ENCODE data around the gene DBP.

DNA sequence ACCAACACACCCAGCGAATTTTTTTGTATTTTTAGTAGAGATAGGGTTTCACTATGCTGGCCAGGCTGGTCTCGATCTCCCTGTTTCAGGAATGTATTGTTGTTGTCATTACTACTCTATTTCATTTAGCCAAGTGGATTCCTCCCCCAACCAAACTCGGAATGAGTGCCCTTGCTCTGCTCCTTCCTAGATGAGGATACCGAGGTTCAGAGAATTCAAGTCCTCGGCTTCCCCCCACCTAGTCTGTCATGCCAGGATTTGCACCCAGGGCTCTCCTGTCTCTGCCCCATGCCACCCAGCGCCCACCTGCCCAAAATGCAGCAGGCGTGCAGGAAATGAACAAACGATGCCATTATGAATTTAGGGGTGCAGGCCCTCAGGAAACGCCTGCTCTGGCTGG lies 34.2 kb downstream of the DBP start:
- TF ChIP-seq, protein P1, sequence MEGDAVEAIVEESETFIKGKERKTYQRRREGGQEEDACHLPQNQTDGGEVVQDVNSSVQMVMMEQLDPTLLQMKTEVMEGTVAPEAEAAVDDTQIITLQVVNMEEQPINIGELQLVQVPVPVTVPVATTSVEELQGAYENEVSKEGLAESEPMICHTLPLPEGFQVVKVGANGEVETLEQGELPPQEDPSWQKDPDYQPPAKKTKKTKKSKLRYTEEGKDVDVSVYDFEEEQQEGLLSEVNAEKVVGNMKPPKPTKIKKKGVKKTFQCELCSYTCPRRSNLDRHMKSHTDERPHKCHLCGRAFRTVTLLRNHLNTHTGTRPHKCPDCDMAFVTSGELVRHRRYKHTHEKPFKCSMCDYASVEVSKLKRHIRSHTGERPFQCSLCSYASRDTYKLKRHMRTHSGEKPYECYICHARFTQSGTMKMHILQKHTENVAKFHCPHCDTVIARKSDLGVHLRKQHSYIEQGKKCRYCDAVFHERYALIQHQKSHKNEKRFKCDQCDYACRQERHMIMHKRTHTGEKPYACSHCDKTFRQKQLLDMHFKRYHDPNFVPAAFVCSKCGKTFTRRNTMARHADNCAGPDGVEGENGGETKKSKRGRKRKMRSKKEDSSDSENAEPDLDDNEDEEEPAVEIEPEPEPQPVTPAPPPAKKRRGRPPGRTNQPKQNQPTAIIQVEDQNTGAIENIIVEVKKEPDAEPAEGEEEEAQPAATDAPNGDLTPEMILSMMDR (conservative IDR thresholded peaks at IDR 0.05; ENCODE audit: low read depth, low read length): no peak
- TF ChIP-seq EZH2 (IDR thresholded peaks at IDR 0.05; ENCODE audit: borderline replicate concordance, low read depth, low read length, poor library complexity, severe bottlenecking): no peak

All from A673 (cell line).